HG02973 (cell line): Measurements from ENCODE around the gene SCRT2.
"Not testable (repeated sequence)": the region's sequence is repeated elsewhere in the genome, so short reads cannot be mapped to it uniquely, and the experiment has no call there.

Experiments used
- ATAC-seq: cut with Tn5 transposase; IDR thresholded peaks from one replicate; pipeline ENCODE4 v1.9.1; 2021; ENCODE audit warnings: moderate library complexity; ENCODE audit not compliant: unreplicated experiment

SCRT2 gene

GRCh38 chr20:701401-702129 is 26.0 kb upstream of the SCRT2 start:
- ATAC-seq, result no peak

GRCh38 chr20:699811-700338 is 24.3 kb upstream of the SCRT2 start:
- ATAC-seq, result no peak

GRCh38 chr20:699342-699741 is 23.7 kb upstream of the SCRT2 start:
- no peak for ATAC-seq

- no peak for ATAC-seq
These were observed 22.7 kb upstream of the SCRT2 start for GRCh38 chr20:698276-698675.

GRCh38 chr20:697826-698225 is 22.2 kb upstream of the SCRT2 start:
- ATAC-seq, result no peak

- ATAC-seq, result no peak
These were observed 19.7 kb upstream of the SCRT2 start for GRCh38 chr20:695165-695866.

- no peak for ATAC-seq
These were observed 18.9 kb upstream of the SCRT2 start for GRCh38 chr20:694496-694895.

GRCh38 chr20:693786-694185 is 18.2 kb upstream of the SCRT2 start:
- not testable (repeated sequence) for ATAC-seq

- ATAC-seq, result no peak
These were observed 16.4 kb upstream of the SCRT2 start for GRCh38 chr20:692044-692443.

- no peak for ATAC-seq
These were observed 14.3 kb upstream of the SCRT2 start for GRCh38 chr20:689947-690346.

- ATAC-seq, result no peak
These were observed 13.7 kb upstream of the SCRT2 start for GRCh38 chr20:689348-689747.

GRCh38 chr20:688809-689212 is 13.2 kb upstream of the SCRT2 start:
- ATAC-seq, result no peak

GRCh38 chr20:687468-688203 is 12.0 kb upstream of the SCRT2 start:
- no peak for ATAC-seq

GRCh38 chr20:684676-685319 is 9.2 kb upstream of the SCRT2 start:
- ATAC-seq, result no peak

- ATAC-seq, result no peak
These were observed 6.5 kb upstream of the SCRT2 start for GRCh38 chr20:682123-682522.

- ATAC-seq, result no peak
These were observed 5.1 kb upstream of the SCRT2 start for GRCh38 chr20:680638-681187.

GRCh38 chr20:677957-678356 is 2.4 kb upstream of the SCRT2 start:
- ATAC-seq, result no peak

GRCh38 chr20:676967-677366 is 1.4 kb upstream of the SCRT2 start:
- no peak for ATAC-seq

GRCh38 chr20:676315-676937 is 824 bp upstream of the SCRT2 start:
- no peak for ATAC-seq

- no peak for ATAC-seq
These were observed 559 bp downstream of the SCRT2 start for GRCh38 chr20:675033-675452.
